Iris pigment epithelial cell (primary cell): ENCODE data around the gene SLC49A3.
"Not testable (repeated sequence)": the region's sequence is repeated elsewhere in the genome, so short reads cannot be mapped to it uniquely, and the experiment has no call there.

Experiments
- DNase-seq: peaks from one replicate; pipeline ENCODE4 v3.0.0-alpha.2; 2011; ENCODE audit warnings: low read depth

Gene SLC49A3

DNA sequence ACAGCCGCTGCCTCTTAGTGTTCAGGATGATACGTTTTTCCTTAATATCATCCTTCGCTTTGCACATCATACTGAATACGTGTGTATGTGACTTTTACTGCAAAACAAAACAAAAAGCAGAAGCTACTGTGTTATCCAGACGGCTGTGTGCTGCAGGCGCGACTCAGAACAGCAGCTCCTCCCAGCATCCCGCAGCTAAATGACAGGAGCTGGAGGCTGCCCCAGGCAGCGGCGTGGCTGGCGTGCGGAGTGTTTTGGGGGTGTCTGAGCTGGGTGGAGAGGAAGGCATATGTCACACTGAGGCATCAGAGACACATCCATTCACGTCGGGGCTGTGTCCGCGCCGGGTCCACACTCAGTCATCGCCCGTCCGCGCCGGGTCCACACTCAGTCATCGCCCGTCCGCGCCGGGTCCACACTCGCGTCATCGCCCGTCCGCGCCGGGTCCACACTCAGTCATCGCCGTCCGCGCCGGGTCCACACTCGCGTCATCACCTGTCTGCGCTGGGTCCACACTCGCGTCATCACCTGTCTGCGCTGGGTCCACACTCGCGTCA lies 33.3 kb upstream of the SLC49A3 start:
- no peak for DNase-seq

DNA sequence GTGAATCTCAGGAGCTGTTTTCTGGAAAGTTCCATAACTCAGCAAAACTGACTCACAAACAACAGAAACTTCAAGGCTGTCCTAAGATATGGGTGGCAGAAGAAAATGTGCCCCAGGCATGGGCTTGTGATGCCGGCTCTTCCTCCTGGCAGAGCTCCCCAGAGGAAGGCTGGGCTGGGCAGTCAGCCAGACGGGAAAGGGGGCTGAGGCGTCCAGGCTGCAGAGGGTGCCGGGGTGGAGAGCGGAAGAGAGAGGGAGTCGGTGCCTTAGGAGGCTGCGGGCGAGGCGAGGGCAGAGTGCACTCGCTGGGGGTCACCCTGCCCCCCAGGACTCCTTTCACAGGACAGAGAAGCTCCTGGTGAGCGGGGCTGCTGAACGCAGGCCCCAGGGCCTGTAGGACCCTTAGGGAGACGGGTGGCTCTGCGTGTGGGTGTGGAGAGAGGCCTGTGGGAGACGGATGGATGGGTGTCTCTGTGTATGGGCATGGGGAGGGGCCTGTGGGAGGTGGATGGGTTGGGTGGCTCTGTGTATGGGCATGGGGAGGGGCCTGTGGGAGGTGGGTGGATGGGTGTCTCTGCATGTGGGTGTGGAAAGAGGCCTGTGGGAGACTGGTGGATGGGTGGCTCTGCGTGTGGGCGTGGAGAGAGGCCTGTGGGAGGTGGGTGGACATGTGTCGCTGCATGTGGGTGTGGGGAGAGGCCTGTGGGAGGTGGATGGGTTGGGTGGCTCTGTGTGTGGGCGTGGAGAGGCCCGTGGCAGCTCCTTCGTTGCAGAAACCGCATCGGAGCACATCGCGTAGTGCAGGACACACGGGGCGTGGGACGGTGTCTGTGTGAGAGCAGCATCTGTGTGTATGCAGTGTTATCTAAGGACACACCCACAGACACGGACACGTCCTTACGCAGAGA lies 32.6 kb upstream of the SLC49A3 start:
- no peak for DNase-seq

DNA sequence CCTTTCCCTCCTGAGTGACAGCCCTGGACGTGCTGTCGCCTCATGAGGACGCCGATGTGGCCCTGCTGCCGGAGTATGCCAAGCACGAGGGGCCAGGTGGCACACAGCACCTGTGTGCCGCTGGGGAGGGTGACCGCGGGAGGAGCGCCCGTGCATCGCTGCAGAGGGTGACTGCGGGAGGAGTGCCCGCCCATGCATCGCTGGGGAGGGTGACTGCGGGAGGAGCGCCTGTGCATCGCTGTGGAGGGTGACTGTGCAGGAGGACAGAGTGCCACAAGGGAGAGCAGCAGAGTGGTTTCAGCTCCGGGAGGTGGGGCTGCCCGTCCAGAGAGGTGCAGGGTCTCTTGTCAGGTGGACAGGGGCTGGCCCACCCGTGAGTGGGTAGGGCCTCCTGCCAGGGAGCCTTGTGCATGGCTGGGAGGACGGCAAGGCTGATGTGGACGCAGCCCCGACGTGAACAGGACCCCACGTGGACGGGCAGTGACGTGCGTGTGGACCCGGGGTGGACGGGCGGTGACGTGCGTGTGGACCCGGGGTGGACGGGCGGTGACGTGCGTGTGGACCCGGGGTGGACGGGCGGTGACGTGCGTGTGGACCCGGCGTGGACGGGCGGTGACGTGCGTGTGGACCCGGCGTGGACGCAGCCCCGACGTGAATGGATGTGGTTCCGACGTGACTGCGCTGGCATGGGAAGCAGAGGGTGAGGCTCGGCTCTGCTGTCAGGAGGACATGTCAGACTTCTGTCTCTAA lies 31.3 kb upstream of the SLC49A3 start:
- no peak for DNase-seq

DNA sequence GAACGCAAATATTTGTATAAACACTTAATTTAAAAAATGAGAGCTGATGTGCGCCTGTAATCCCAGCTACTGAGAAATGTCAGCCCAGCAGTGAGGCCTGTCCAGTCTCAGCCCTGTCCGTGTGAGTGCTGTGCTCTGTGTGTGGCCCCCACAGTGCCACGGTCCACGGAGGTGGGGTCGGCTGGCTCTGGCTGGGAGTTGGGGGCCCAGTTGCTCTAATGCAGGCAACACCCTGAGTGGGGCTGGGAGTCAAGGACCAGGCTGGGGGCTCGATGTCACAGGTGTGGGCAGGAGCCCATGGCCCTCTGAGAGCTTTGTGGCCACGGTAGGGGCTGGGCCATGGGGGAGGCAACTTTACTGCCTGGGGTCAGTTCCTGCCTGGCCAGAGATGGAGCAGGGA lies 29.5 kb upstream of the SLC49A3 start:
- no peak for DNase-seq

DNA sequence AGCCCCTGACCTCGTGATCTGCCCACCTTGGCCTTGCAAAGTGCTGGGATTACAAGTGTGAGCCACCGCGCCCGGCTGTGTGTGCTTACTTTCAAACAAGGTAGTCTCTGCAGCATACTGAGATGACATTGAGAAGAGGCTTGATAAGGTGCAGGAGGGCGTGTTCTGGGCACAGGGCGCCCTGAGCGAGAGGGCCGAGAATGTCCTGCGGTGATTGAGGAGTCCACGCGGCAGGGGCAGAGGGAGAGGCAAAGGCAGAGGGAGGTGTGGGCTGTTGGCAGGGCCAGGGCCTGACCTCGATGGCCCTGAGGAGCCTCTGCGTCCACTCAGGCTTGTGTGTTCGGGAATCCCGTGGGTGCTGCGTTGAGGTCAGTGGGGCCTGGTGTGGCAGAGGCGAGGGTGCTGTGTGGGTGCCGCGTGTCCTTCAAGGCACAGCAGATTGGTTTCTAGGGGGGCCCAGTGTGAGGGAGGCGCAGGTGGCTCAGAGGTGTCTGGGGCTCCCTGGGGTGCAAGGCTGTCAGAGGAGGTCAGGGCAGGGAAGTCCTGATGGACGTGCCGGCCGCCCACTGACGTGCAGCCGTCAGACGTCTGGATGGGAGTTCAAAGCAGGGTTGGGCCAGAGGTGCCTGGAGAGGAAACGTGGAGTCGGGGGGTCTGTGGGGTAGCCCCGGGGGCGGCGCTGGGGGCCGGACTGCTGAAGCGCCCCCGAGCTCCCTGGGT lies 28.8 kb upstream of the SLC49A3 start:
- DNase-seq, result no peak

DNA sequence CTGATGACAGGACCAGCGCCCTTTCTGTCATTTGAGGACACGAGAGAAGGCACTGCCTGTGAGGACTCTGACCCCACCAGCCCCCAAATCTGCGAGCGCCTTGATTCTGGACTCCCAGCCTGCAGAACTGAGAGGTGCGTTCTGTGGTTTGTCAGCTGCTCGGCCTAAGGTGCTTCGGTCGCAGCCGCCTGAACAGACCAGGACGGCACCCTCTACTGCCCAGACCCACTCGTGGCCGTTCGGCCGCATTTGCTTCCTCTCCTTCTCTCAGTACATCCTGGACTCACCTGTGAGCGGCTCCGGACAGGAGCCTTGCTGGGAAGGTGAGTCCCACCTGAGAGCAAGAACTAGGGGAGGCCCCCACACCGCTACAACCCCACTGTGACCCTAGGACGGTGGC lies 25.1 kb upstream of the SLC49A3 start:
- DNase-seq, result no peak

DNA sequence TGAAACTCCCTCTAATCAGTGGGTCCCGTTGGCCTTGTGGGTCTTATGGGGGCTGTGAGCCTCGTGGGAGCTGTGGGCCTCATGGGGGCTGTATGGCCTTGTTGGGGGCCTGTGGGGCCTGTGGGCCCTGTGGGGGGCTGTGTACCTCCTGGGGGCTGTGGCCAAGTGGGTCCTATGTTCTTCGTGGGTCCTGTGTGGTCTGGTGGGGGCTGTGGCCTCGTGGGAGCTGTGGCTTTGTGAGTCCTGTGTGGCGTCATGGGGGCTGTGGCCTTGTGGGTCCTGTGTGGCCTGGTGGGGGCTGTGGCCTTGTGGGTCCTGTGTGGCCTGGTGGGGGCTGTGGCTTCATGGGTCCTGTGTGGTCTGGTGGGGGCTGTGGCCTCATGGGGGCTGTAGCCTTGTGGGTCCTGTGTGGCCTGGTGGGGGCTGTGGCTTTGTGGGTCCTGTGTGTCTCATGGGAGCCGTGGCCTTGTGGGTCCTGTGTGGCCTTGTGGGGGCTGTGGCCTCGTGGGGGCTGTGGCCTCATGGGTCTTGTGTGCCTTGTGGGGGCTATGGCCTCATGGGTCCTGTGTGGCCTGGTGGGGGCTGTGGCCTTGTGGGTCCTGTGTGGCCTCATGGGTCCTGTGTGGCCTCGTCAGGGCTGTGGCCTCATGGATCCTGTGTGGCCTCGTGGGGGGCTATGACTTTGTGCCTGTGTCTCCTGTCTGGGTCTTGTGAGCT lies 24.1 kb upstream of the SLC49A3 start:
- no peak for DNase-seq

DNA sequence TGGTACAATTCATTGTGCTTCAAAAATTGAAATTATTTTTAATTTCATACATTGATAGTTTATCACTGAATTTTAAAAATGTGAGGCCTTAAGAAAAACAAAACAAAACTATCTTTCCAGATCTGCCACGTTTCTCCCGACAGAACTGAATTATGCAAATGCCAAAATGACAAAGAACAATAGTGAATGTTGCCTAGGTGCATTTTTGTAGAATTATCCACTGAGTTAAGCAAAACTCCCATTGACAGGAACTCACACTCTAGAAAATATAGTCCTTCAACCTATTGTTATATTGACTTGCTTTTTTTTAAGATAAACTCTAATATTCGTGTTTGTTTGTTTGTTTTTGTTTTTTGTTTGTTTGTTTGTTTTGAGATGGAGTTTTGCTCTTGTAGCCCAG lies 23.1 kb upstream of the SLC49A3 start:
- DNase-seq, result no peak

DNA sequence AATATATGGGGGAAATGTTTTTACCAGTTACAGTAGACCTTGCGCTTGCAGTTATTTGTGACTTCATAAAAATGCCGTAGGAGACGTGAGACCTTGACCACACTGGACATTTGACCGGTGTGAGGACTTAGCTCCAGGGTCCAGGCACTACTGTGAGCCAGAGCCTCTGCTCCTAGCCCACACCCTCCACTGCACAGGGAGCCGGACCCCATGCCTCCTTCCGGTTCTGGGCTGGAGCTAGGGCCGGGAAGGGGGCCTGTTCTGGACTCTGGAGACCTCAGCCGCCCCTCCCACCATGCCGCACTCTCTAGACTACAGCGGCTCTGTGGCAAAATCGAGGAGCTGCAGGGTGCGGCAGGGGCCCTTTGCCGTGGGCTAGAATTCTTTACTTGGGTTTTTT lies 22.0 kb upstream of the SLC49A3 start:
- DNase-seq, result no peak

DNA sequence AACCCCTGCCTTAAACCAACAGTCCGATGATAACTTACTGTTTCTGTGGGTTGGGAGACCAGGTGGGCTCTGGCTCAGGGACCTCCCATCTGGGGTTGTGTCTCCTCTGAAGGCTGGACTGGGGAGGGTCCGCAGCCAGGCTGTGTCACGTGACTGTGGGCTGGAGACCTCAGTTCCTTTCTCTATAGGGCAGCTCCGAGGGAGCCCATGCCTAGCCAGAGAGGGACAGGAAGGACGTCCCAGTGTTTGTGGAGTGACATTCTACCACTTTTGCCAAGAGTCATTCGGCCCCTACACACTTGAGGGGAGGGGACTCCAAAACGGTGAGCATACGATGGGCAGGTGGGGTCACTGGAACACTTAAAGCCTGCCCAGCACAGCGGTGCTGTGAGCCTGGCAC lies 21.2 kb upstream of the SLC49A3 start:
- DNase-seq, result no peak

DNA sequence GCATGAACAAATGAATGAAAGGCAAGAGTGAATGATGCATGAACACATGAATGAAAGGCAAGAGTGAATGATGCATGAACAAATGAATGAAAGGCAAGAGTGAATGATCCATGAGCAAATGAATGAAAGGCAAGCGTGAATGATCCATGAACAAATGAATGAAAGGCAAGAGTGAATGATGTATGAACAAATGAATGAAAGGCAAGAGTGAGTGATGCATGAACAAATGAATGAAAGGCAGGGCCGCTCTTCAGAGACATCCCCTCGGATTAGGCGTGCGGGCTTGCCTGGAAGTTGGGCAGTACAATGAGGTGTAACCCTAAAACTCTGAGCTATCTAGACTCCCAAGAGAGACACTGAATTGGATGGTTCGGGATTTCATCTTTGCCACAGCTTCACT lies 20.4 kb upstream of the SLC49A3 start:
- no peak for DNase-seq

DNA sequence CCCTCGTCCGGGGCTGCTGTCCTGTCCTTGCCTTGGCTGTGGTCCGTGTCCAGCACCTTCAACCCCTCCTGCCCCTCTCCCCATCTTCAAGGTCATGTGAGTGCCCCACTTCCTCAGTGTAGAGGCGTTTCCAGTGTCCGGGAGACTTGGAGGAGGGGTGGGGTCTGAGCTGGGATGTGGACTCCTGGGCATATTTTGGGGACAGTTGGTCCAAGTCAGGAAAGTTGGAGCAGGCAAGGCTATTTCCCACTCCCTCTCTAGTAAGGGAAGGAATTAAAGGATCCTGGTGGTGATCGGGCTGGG lies 19.6 kb upstream of the SLC49A3 start:
- no peak for DNase-seq

DNA sequence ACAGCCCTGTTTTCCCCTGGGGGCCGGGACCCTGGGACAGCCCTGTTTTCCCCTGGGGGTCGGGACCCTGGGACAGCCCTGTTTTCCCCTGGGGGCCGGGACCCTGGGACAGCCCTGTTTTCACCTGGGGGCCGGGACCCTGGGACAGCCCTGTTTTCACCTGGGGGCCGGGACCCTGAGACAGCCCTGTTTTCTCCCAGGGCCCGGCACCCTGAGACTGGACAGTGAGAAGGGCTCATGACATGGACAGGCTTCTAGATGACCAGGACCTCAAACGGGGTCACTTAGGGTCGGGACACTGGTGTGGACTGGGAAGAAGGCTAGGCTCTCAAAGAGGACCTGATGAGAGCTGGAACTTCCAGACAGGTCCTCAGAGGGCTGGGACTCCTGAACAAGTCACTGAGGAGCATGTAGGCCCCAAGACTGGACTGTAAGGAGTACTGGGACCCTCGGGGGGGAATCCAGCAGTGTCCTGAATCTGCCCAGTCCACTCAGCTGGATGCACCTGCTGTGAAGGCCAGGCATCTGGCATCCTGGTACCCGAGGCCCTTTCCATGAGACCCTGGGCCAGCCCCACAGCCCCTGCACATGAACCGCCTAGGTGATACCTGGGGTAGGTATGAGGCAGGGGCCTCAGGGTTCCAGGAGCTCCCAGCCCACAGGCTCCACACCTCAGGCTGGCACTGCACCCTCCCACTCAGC lies 19.1 kb upstream of the SLC49A3 start:
- DNase-seq, result no peak

DNA sequence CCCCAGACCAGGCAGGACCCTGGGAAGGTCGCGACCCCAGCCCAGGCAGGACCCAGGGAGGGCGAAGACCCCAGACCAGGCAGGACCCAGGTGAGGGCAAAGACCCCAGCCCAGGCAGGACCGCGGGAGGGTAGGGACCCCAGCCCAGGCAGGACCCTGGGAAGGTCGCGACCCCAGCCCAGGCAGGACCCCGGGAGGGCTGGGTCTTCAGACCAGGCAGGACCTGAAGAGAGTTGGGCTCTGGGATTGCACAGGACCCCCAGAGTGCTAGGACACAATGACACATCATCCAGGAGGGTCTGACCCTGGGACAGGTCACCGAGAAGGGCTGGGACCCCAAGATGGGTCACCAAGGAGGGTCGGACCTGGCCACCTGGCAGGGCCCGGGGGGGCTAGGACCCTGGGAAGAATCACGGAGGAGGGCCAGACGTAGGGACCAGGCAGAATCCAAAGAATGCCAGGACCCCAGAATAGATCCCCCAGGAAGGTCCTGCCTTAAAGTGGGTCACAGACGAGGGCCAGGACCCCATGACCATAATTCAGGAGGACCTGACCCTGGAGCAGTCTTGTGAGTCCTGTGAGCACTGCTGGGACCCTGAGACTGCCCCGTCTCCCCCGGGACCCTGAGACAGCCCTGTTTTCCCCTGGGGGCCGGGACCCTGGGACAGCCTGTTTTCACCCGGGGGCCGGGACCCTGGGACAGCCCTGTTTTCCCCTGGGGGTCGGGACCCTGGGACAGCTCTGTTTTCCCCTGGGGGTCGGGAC lies 18.1 kb upstream of the SLC49A3 start:
- DNase-seq, result no peak

DNA sequence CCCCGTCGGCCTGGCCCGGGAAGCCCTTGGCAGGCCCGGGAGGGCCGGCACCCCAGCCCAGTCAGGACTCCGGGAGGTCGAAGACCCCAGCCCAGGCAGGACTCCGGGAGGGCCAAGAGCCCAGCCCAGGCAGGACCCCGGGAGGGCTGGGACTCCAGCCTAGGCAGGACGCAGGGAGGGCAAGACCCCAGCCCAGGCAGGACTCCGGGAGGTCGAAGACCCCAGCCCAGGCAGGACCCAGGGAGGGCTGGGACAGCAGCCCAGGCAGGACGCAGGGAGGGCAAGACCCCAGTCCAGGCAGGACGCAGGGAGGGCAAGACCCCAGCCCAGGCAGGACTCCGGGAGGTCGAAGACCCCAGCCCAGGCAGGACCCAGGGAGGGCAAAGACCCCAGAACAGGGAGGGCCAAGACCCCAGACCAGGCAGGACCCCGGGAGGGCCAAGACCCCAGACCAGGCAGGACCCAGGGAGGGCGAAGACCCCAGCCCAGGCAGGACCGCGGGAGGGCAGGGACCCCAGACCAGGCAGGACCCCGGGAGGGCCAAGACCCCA lies 17.2 kb upstream of the SLC49A3 start:
- DNase-seq, result not testable (repeated sequence)

DNA sequence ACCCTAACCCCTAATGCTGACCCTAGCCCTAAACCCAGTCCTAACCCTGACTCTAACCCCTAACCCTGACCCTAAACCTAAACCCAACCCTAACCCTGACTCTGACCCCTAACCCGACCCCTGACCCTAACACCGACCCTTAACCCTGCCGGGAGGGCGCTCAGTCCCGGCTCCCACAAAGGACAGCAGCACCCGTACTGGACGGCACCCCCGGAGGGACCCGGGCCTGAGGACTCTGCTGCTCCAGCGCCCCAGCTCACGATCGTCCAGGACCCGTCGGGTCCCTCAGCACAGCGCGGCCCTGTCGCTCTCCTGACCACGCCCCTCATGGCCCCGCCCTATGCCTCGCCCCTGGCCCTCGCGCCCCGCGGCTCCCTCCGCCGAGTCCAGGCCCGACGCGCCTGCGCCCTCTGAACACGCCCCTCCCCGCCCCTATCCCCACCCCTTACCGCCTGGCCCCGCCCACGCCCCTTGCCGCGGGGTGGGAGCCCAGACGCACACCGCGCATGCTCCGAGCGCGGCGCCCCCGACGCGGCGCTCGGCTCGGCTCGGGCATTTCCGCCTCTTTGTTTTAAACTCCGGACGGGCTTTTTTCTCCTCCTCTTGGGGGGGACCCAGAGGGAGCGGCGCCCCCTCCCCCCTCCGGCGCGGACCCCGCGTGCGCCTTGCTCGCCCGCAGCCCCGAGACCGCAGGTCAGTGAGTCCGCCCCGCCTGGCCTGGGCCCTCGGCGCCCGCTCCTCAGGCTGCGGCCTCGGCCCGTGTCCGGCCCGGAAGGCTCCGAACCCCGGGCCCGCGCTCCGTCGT lies 16.5 kb upstream of the SLC49A3 start, which contains the start of gene PCGF3:
Gene PCGF3 (plus strand): TSS at position 555 of the 805 bp plus-strand sequence. CDS start 27,849 bp downstream, outside the sequence.
- DNase-seq, result peak; percentile 94

DNA sequence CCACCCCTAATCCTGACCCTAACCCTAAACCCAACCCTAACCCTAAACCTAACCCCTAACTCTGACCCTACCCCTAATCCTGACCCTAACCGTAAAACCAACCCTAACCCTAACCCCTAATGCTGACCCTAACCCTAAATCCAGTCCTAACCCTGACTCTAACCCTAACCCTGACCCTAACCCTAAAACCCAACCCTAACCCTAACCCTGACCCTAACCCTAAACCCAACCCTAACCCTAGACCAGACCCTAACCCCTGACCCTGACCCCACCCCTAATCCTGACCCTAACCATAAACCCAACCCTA lies 16.0 kb upstream of the SLC49A3 start:
- DNase-seq, result no peak

DNA sequence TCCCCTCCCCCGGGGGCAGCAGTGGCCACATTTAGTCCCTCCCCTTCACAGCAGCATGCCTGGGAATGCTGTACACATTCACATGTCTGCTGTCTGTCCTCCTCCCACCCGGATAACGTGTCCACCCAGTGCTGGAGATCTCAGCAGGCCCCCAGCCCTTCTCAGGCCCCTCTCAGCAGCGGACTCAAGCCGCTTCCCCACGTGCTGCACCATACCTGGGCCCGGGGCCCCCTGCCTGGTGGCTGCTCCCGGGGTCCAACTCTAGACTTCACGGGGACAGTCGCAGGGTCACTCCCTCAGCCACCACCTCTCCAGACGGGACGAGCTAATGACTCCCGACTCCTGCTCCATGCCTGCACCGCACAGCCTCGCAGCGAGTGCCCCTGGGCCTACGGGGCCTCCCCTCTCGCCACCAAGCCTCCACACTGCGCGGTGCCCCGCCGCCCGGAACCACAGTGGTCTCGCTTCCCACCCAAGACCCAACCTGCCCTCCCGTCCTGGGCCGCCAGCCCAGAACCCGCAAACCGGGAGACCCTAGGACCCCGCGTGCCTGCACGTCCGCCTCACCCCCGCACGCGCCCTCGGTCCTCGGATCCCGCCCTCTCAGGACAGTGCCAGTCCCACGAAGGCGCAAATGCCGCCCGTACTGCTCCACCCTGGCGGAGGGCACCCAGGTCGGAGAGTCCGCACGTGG lies 15.4 kb upstream of the SLC49A3 start:
- no peak for DNase-seq
